GM13977 (cell line): ENCODE data around the gene MED9.
"Not testable (repeated sequence)": the region's sequence is repeated elsewhere in the genome, so short reads cannot be mapped to it uniquely, and the experiment has no call there.

Experiments
- DNase-seq: peaks from one replicate; pipeline ENCODE4 v3.0.0; 2012; ENCODE audit warnings: low spot score
- in situ Hi-C: fragments of 300-500 bp; cut with MboI; formaldehyde crosslinking; loops from one replicate; pipeline ENCODE4 v1.12.0; 2022; ENCODE audit warnings: low sequenced_read_pairs, low pct_unique_long_range_greater_than_20kb, mixed read lengths, inconsistent platforms; ENCODE audit not compliant: unreplicated experiment
- TF ChIP-seq, protein P1 (sequence below): IDR thresholded peaks from 2 replicates; pipeline ENCODE4 v1.5.1; 2012; ENCODE audit warnings: mild to moderate bottlenecking, control low read depth; ENCODE audit not compliant: insufficient read depth; ENCODE audit errors: extremely low read depth, missing control alignments

The MED9 gene, protein sequence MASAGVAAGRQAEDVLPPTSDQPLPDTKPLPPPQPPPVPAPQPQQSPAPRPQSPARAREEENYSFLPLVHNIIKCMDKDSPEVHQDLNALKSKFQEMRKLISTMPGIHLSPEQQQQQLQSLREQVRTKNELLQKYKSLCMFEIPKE

DNA sequence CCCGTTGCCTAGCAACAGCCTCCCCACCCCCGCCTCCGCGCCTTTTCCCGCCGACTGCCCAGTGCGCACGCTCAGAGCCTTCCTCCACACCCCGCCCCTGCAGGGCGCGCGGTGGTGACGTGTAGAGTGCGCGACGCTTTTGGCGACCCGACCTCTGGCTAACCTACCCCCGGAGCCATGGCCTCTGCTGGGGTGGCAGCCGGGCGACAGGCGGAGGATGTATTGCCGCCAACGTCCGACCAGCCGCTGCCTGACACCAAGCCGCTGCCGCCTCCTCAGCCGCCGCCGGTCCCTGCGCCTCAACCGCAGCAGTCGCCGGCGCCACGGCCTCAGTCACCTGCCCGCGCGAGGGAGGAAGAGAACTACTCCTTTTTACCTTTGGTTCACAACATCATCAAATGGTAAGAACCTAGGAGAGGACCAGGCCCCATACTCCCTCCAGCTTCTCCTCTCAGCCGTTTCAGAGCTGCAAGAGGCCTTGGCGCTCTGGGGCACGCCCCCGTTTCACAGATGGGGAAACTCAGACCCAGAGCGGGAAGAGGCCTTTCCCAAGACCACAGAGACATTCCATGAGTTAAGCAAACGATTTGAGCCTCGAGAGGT is at the start of gene MED9:
Gene MED9 (plus strand): TSS at position 136 of the 603 bp plus-strand sequence. CDS start 42 bp downstream, at position 178.
- DNase-seq, result peak; percentile 98
- in situ Hi-C loops, result no loop called here
- TF ChIP-seq, protein P1, sequence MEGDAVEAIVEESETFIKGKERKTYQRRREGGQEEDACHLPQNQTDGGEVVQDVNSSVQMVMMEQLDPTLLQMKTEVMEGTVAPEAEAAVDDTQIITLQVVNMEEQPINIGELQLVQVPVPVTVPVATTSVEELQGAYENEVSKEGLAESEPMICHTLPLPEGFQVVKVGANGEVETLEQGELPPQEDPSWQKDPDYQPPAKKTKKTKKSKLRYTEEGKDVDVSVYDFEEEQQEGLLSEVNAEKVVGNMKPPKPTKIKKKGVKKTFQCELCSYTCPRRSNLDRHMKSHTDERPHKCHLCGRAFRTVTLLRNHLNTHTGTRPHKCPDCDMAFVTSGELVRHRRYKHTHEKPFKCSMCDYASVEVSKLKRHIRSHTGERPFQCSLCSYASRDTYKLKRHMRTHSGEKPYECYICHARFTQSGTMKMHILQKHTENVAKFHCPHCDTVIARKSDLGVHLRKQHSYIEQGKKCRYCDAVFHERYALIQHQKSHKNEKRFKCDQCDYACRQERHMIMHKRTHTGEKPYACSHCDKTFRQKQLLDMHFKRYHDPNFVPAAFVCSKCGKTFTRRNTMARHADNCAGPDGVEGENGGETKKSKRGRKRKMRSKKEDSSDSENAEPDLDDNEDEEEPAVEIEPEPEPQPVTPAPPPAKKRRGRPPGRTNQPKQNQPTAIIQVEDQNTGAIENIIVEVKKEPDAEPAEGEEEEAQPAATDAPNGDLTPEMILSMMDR, result no peak

DNA sequence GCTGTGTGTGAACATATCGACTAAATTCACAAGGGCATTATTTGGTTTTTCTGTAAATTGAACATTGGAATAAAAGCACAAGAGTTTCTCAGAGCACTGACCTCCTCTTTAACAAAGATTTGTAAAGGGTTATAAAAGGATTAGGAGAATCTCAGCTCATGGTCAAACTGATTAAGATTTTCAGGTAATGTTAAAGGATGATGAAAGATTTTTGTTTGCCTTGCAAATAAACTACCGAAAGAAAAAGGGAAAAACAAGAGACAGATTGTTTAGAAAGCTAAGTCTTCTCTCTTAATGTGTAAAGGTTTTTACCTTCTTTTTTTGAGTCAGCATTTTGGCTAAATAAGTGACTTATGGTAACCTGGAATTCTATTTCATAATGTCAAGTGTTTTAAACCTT is 47.6 kb upstream of the MED9 start:
- TF ChIP-seq, protein P1, result no peak
- in situ Hi-C loops, result no loop called here
- no peak for DNase-seq

DNA sequence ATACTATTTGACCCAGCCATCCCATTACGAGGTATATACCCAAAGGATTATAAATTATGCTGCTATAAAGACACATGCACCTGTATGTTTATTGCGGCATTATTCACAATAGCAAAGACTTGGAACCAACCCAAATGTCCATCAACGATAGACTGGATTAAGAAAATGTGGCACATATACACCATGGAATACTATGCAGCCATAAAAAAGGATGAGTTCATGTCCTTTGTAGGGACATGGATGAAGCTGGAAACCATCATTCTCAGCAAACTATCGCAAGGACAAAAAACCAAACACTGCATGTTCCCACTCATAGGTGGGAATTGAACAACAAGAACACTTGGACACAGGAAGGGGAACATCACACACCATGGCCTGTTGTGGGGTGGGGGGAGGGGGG is 45.9 kb upstream of the MED9 start:
- DNase-seq, in situ Hi-C loops: not testable (repeated sequence)

DNA sequence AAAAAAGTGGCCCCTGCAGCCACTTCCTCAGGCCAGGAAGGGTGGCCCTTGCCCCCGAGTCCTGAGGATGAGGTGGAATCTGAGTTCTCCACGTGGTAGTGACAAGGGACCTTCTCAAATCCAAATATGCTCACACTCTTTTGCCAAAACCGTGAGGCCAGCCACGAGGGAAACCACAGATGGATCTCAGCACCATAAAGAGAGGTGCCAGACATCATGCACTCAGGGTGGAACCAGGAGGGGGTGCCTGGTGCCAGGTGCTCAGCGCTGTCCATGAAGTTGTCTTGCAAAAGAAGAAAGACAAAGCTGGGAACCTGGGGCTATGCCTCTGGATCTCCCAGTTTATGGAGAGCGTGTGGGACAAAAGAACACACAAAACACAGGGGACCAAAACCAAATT is 45.2 kb upstream of the MED9 start:
- no peak for DNase-seq
- in situ Hi-C loops, result no loop called here
- TF ChIP-seq, protein P1, result no peak

DNA sequence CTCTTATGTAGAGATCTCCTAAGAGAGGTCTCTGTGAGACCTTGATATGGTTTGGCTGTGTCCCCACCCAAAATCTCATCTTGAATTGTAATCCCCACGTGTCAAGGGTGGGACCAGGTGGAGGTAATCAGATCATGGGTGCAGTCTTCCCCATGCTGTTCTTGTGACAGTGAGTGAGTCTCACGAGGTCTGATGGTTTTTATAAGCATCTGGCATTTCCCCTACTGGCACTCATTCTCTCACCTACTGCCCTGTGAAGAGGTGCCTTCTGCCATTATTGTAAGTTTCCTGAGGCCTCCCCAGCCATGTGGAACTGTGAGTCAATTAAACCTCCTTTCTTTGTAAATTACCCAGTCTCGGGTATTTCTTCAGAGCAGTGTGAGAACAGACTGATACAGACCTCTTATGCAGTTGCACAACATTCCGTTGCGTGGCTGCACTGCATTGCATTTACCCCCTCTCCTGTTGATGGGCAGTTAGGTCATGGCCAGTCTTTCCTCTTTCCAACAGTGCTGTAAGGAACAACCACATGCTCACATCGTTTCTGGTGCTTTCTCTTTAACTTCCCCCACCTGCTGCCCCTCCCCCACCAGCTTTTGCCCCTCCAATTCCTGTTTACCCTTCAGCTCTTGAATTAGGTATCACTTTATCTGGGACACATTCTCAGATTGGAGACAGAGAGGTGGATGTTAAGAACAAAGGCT is 43.6 kb upstream of the MED9 start:
- TF ChIP-seq, protein P1, result no peak
- DNase-seq, result no peak
- in situ Hi-C loops, result no loop called here

DNA sequence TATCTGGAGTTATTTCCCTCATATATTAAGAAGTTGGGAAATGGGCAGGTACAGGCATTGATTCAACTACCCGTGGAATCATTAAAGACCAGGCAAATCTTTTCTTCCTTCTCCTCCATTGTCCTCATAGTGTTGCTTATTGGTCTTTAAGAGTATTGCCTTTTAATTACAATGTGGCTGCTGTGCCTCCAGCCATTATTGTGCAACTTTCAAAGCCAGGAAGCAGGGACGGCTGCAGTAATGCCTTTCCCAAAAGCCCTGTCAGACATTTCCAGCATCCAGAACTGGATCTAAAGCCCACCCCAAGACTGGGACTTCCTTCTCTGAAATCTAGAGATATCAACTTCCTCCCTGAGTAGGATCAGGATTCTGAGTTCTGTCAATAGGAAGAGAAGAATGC is 42.3 kb upstream of the MED9 start:
- DNase-seq, result no peak
- TF ChIP-seq, protein P1, result no peak
- in situ Hi-C loops, result no loop called here

DNA sequence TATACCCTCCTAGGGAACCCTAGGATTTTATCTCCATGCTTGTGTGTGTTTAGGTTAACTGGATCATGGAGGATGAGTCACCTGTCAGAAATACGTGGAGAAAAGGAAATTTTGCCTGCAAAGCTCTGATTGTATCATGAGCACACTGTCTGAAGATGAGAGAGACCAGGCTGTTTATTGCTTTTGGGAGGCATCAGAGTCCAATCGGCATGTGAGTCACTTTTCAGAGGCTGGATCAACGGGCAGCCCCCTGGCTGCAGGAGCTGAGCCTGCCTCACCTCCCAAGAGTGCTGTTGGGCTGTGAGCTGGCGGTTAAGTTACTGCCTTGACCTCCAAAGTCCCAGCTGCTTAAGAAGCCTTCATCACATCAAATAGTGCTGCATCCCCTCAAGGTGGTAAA is 41.5 kb upstream of the MED9 start:
- in situ Hi-C loops, result no loop called here
- TF ChIP-seq, protein P1, result no peak
- DNase-seq, result no peak
